Daoy (cell line): Measurements from ENCODE around the gene COL4A3. TPM values are rescaled to one million over a fixed set of nuclear protein-coding genes. Genes with fewer than 3 reads are reported as not detected.

Experiments
- DNase-seq: peaks from one replicate; pipeline ENCODE4 v3.0.0-alpha.2; 2015; ENCODE audit warnings: low read depth
- total RNA-seq: library from RNA; depleted of rRNA; stranded (reverse); fragments of >200 nt; shearing (Covaris generic); gene quantifications from 2 replicates; pipeline ENCODE4 v1.2.3, GENCODE V29; 2014; rRNA removed

COL4A3 gene
- total RNA-seq, 1 experiment from 2014 or later, result 0.06 TPM

- DNase-seq, result no peak
These were observed 174.7 kb downstream of the COL4A3 start for GRCh38 chr2:227339098-227339599.

GRCh38 chr2:227340106-227340505 lies 175.7 kb downstream of the COL4A3 start:
- no peak for DNase-seq

GRCh38 chr2:227341553-227341952 lies 177.1 kb downstream of the COL4A3 start:
- DNase-seq, result no peak

- no peak for DNase-seq
These were observed 179.8 kb downstream of the COL4A3 start for GRCh38 chr2:227344231-227344630.

GRCh38 chr2:227347117-227347516 lies 182.7 kb downstream of the COL4A3 start:
- no peak for DNase-seq

GRCh38 chr2:227348324-227348723 lies 183.9 kb downstream of the COL4A3 start:
- no peak for DNase-seq

- no peak for DNase-seq
These were observed 185.7 kb downstream of the COL4A3 start for GRCh38 chr2:227349989-227350612.

GRCh38 chr2:227351639-227352038 lies 187.2 kb downstream of the COL4A3 start:
- DNase-seq, result no peak

GRCh38 chr2:227360351-227360750 lies 195.9 kb downstream of the COL4A3 start:
- DNase-seq, result no peak

- no peak for DNase-seq
These were observed 199.3 kb downstream of the COL4A3 start for GRCh38 chr2:227363756-227364155.

Other genes with a start within 250 kb of the COL4A3 start
- gene COL4A4, start 419 bp upstream of the COL4A3 start, total RNA-seq, result under 0.01 and 0.15 TPM in 2 replicates
- 100 and 113 TPM in 2 replicates for gene MFF, start 160.6 kb downstream of the COL4A3 start, total RNA-seq
- not detected in 2 replicates for gene TM4SF20, start 214.7 kb downstream of the COL4A3 start, total RNA-seq
- gene SCYGR1, start 223.3 kb downstream of the COL4A3 start, total RNA-seq, result not detected in 2 replicates